HL-60/S4 treated with phorbol 12-myristate 13-acetate at 8.2 ng/mL for 4 days and 3 days (cell line): ENCODE measurements around the gene PAGE2B.

Experiments
- in situ Hi-C: fragments of 300-500 bp; cut with MboI; formaldehyde crosslinking; loops from 2 replicates; pipeline ENCODE4 v1.15.0; 2022; ENCODE audit warnings: low sequenced_read_pairs

PAGE2B gene

GRCh38 chrX:55074851-55075467 is at the start of gene PAGE2B:
PAGE2B (plus strand) TSS chrX:55075030; CDS start chrX:55076042, 1,012 bp downstream.
- in situ Hi-C loops = loop anchor here (25.0 kb wide), 1 partner anchor 188 kb away; no protein-coding TSS in a partner anchor

- in situ Hi-C loops = no loop called here
These were observed 48.7 kb upstream of the PAGE2B start for GRCh38 chrX:55026143-55026542.

GRCh38 chrX:55026840-55027239 is 48.0 kb upstream of the PAGE2B start:
- in situ Hi-C loops = no loop called here

GRCh38 chrX:55028040-55028439 is 46.8 kb upstream of the PAGE2B start:
- in situ Hi-C loops = no loop called here

- in situ Hi-C loops = no loop called here
These were observed 46.2 kb upstream of the PAGE2B start for GRCh38 chrX:55028611-55029010.

- in situ Hi-C loops = no loop called here
These were observed 45.5 kb upstream of the PAGE2B start for GRCh38 chrX:55029291-55029690.

- in situ Hi-C loops = no loop called here
These were observed 44.3 kb upstream of the PAGE2B start, which contains the start of gene ALAS2 for GRCh38 chrX:55030271-55031205. ALAS2 (minus strand) TSS chrX:55030977; CDS start chrX:55026000, 4,977 bp downstream.

- in situ Hi-C loops = no loop called here
These were observed 41.4 kb upstream of the PAGE2B start for GRCh38 chrX:55033429-55033828.

GRCh38 chrX:55039471-55039870 is 35.4 kb upstream of the PAGE2B start:
- in situ Hi-C loops = no loop called here

- in situ Hi-C loops = no loop called here
These were observed 33.3 kb upstream of the PAGE2B start for GRCh38 chrX:55041514-55041913.

- in situ Hi-C loops = loop anchor here (25.0 kb wide), 1 partner anchor 163 kb away; no protein-coding TSS in a partner anchor
These were observed 24.2 kb upstream of the PAGE2B start for GRCh38 chrX:55050599-55050998.

- in situ Hi-C loops = loop anchor here (25.0 kb wide), 1 partner anchor 170 kb away; no protein-coding TSS in a partner anchor
These were observed 17.8 kb upstream of the PAGE2B start for GRCh38 chrX:55056820-55057674.

GRCh38 chrX:55057675-55058249 is 17.1 kb upstream of the PAGE2B start:
- in situ Hi-C loops = loop anchor here (25.0 kb wide), 1 partner anchor 170 kb away; no protein-coding TSS in a partner anchor

- in situ Hi-C loops = loop anchor here (25.0 kb wide), 1 partner anchor 180 kb away; no protein-coding TSS in a partner anchor
These were observed 7.7 kb upstream of the PAGE2B start for GRCh38 chrX:55067180-55067579.

GRCh38 chrX:55072286-55072685 is 2.5 kb upstream of the PAGE2B start:
- in situ Hi-C loops = loop anchor here (25.0 kb wide), 1 partner anchor 185 kb away; no protein-coding TSS in a partner anchor

GRCh38 chrX:55088795-55089489 is 14.1 kb downstream of the PAGE2B start, which contains the start of gene PAGE2:
PAGE2 (plus strand) TSS chrX:55089018; CDS start chrX:55090021, 1,003 bp downstream.
- in situ Hi-C loops = no loop called here

- in situ Hi-C loops = no loop called here
These were observed 23.9 kb downstream of the PAGE2B start for GRCh38 chrX:55098691-55099090.

GRCh38 chrX:55099162-55099561 is 24.3 kb downstream of the PAGE2B start:
- in situ Hi-C loops = no loop called here

GRCh38 chrX:55102754-55103153 is 27.9 kb downstream of the PAGE2B start:
- in situ Hi-C loops = no loop called here
